HEK293 (cell line): ENCODE data around the gene SLF2.

Experiments used
- GLIS2 ChIP-seq: fragments of 450-650 bp; formaldehyde crosslinking; IDR thresholded peaks from 2 replicates; pipeline ENCODE4 v1.5.1; 2016; ENCODE audit warnings: missing biosample characterization, missing genetic modification characterization
- HIC1 ChIP-seq: fragments of 450-650 bp; formaldehyde crosslinking; IDR thresholded peaks from 2 replicates; pipeline ENCODE4 v1.5.1; 2016; ENCODE audit warnings: missing biosample characterization, missing genetic modification characterization
- IKZF3 ChIP-seq: fragments of 450-650 bp; IDR thresholded peaks from 2 replicates; pipeline ENCODE4 v1.5.0; 2018; ENCODE audit warnings: missing biosample characterization, mild to moderate bottlenecking, missing genetic modification characterization, moderate library complexity
- KLF1 ChIP-seq: fragments of 450-650 bp; formaldehyde crosslinking; IDR thresholded peaks from 2 replicates; pipeline ENCODE4 v1.5.1; 2016; ENCODE audit warnings: missing biosample characterization, missing genetic modification characterization
- KLF16 ChIP-seq: fragments of 450-650 bp; formaldehyde crosslinking; IDR thresholded peaks from 2 replicates; pipeline ENCODE4 v1.5.1; 2017; ENCODE audit warnings: missing biosample characterization, missing genetic modification characterization
- KLF9 ChIP-seq: fragments of 450-650 bp; formaldehyde crosslinking; IDR thresholded peaks from 2 replicates; pipeline ENCODE4 v1.5.1; 2016; ENCODE audit warnings: missing biosample characterization, missing genetic modification characterization, low read depth
- OVOL3 ChIP-seq: fragments of 450-650 bp; formaldehyde crosslinking; IDR thresholded peaks from 2 replicates; pipeline ENCODE4 v1.5.1; 2016; ENCODE audit warnings: missing biosample characterization, missing genetic modification characterization
- TRIM28 ChIP-seq: IDR thresholded peaks from 2 replicates; pipeline ENCODE4 v1.6.1; 2011; ENCODE audit warnings: low read length, control low read depth, borderline replicate concordance
- ZBTB8A ChIP-seq: fragments of 450-650 bp; formaldehyde crosslinking; IDR thresholded peaks from 2 replicates; pipeline ENCODE4 v1.5.1; 2016; ENCODE audit warnings: missing biosample characterization, missing genetic modification characterization
- ZEB2 ChIP-seq: fragments of 450-650 bp; formaldehyde crosslinking; IDR thresholded peaks from 2 replicates; pipeline ENCODE4 v1.5.1; 2016; ENCODE audit warnings: missing biosample characterization, missing genetic modification characterization
- ZNF10 ChIP-seq: fragments of 450-650 bp; formaldehyde crosslinking; IDR thresholded peaks from 2 replicates; pipeline ENCODE4 v1.5.1; 2017; ENCODE audit warnings: missing biosample characterization, missing genetic modification characterization
- ZNF174 ChIP-seq: fragments of 450-650 bp; formaldehyde crosslinking; IDR thresholded peaks from 2 replicates; pipeline ENCODE4 v1.5.0; 2017; ENCODE audit warnings: missing biosample characterization, mild to moderate bottlenecking, missing genetic modification characterization
- ZNF184 ChIP-seq: fragments of 450-650 bp; IDR thresholded peaks from 2 replicates; pipeline ENCODE4 v1.5.1; 2018; ENCODE audit warnings: missing biosample characterization, mild to moderate bottlenecking, missing genetic modification characterization
- ZNF221 ChIP-seq: fragments of 450-650 bp; formaldehyde crosslinking; IDR thresholded peaks from 2 replicates; pipeline ENCODE4 v1.5.1; 2017; ENCODE audit warnings: missing biosample characterization, missing genetic modification characterization, borderline replicate concordance
- ZNF24 ChIP-seq: fragments of 450-650 bp; formaldehyde crosslinking; IDR thresholded peaks from 2 replicates; pipeline ENCODE4 v1.5.1; 2016; ENCODE audit warnings: missing biosample characterization, missing genetic modification characterization
- ZNF324 ChIP-seq: fragments of 450-650 bp; formaldehyde crosslinking; IDR thresholded peaks from 2 replicates; pipeline ENCODE4 v1.5.1; 2016; ENCODE audit warnings: missing biosample characterization, missing genetic modification characterization
- ZNF341 ChIP-seq: fragments of 450-650 bp; formaldehyde crosslinking; IDR thresholded peaks from 2 replicates; pipeline ENCODE4; 2016; ENCODE audit warnings: low read depth, missing biosample characterization, missing genetic modification characterization
- ZNF580 ChIP-seq: fragments of 450-650 bp; formaldehyde crosslinking; IDR thresholded peaks from 2 replicates; pipeline ENCODE4 v1.5.1; 2016; ENCODE audit warnings: missing biosample characterization, missing genetic modification characterization
- ZNF626 ChIP-seq: fragments of 450-650 bp; sonication (Bioruptor Pico); formaldehyde crosslinking; IDR thresholded peaks from 2 replicates; pipeline ENCODE4 v1.5.1; 2018; ENCODE audit warnings: missing biosample characterization, missing genetic modification characterization, inconsistent platforms
- ZNF629 ChIP-seq: fragments of 450-650 bp; formaldehyde crosslinking; IDR thresholded peaks from 2 replicates; pipeline ENCODE4 v1.5.1; 2017; ENCODE audit warnings: missing biosample characterization, missing genetic modification characterization
- ZNF654 ChIP-seq: fragments of 450-650 bp; formaldehyde crosslinking; IDR thresholded peaks from 2 replicates; pipeline ENCODE4 v1.5.1; 2016; ENCODE audit warnings: low read depth, missing biosample characterization, missing genetic modification characterization
- ZNF660 ChIP-seq: fragments of 450-650 bp; IDR thresholded peaks from 2 replicates; pipeline ENCODE4 v1.5.1; 2018; ENCODE audit warnings: missing biosample characterization, mild to moderate bottlenecking, missing genetic modification characterization
- ZSCAN30 ChIP-seq: fragments of 450-650 bp; IDR thresholded peaks from 2 replicates; pipeline ENCODE4 v1.5.1; 2018; ENCODE audit warnings: missing biosample characterization, mild to moderate bottlenecking, missing genetic modification characterization, moderate library complexity
- TF ChIP-seq, protein P1 (sequence below): fragments of 450-650 bp; formaldehyde crosslinking; IDR thresholded peaks from 2 replicates; pipeline ENCODE4 v1.5.1; 2016; ENCODE audit warnings: missing biosample characterization, missing genetic modification characterization
- TF ChIP-seq, protein P2 (sequence below): fragments of 450-650 bp; formaldehyde crosslinking; IDR thresholded peaks from 2 replicates; pipeline ENCODE4 v1.5.1; 2016; ENCODE audit warnings: missing biosample characterization, missing genetic modification characterization
- TF ChIP-seq, protein P3 (sequence below): fragments of 450-650 bp; formaldehyde crosslinking; IDR thresholded peaks from 2 replicates; pipeline ENCODE4 v1.5.1; 2016; ENCODE audit warnings: missing biosample characterization, missing genetic modification characterization
- TF ChIP-seq, protein P4 (sequence below): fragments of 450-650 bp; formaldehyde crosslinking; IDR thresholded peaks from 2 replicates; pipeline ENCODE4 v1.5.1; 2016; ENCODE audit warnings: missing biosample characterization, missing genetic modification characterization

Gene SLF2

DNA sequence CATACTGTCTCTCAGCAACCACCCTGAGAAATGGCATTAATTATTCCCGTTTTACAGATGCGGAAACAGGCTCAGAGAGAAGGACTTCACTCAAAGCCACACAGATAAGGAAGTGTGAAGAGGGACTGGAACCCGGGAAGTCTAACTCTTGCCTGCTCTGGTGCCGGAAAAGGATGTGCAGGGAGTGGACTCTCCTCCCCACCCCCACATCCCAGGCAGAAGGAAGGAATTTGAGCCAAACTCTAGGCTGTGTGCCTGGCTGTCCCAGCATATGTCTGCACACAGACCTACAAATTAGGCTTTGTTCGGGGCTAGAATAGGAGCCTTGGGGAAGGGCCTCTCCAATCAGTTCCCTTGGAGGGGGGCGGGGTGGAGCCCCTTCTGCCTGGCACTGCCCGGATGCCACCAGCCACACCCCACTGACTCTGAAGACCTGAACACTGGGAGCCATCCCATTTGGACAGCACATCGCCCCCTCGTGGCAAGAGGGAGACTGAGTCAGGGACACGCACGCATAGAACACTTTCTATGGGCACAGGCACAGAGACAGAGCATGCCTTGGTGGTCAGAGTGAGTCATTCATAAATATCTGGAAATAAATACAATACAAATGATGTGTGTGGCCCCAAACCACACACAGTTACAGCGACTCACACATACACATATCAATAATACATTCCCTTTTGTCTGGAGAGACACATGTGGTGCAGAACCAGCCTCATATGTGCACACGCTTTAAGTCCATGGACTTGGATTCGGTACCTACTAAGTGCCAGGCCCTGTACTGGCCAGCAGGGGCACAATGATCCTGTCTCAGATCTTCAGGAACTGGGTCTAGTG, 100.0 kb downstream of the SLF2 start (continued):
- TF ChIP-seq ZSCAN30 = 0 out of 2 replicates have a peak, but pooled peaks have one; percentile 58
- TF ChIP-seq, protein P1, sequence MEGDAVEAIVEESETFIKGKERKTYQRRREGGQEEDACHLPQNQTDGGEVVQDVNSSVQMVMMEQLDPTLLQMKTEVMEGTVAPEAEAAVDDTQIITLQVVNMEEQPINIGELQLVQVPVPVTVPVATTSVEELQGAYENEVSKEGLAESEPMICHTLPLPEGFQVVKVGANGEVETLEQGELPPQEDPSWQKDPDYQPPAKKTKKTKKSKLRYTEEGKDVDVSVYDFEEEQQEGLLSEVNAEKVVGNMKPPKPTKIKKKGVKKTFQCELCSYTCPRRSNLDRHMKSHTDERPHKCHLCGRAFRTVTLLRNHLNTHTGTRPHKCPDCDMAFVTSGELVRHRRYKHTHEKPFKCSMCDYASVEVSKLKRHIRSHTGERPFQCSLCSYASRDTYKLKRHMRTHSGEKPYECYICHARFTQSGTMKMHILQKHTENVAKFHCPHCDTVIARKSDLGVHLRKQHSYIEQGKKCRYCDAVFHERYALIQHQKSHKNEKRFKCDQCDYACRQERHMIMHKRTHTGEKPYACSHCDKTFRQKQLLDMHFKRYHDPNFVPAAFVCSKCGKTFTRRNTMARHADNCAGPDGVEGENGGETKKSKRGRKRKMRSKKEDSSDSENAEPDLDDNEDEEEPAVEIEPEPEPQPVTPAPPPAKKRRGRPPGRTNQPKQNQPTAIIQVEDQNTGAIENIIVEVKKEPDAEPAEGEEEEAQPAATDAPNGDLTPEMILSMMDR = peak; percentile 98
- TF ChIP-seq, protein P2, sequence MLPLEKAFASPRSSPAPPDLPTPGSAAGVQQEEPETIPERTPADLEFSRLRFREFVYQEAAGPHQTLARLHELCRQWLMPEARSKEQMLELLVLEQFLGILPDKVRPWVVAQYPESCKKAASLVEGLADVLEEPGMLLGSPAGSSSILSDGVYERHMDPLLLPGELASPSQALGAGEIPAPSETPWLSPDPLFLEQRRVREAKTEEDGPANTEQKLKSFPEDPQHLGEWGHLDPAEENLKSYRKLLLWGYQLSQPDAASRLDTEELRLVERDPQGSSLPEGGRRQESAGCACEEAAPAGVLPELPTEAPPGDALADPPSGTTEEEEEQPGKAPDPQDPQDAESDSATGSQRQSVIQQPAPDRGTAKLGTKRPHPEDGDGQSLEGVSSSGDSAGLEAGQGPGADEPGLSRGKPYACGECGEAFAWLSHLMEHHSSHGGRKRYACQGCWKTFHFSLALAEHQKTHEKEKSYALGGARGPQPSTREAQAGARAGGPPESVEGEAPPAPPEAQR (tag by site-specific recombination) = no peak
- TF ChIP-seq HIC1 (tag by site-specific recombination) = peak; percentile 97
- peak; percentile 26; the same call in 1 of the 2 replicates for TF ChIP-seq ZNF629
- TF ChIP-seq ZNF626 (tag by site-specific recombination) = no peak
- no peak for TF ChIP-seq ZNF221
- TF ChIP-seq OVOL3 (tag by site-specific recombination) = no peak
- TF ChIP-seq TRIM28 = 0 out of 2 replicates have a peak, but pooled peaks have one; percentile 72
- TF ChIP-seq ZNF184 (tag by site-specific recombination) = no peak
- 0 out of 2 replicates have a peak, but pooled peaks have one; percentile 17 for TF ChIP-seq ZBTB8A (tag by site-specific recombination)
- TF ChIP-seq, protein P3, sequence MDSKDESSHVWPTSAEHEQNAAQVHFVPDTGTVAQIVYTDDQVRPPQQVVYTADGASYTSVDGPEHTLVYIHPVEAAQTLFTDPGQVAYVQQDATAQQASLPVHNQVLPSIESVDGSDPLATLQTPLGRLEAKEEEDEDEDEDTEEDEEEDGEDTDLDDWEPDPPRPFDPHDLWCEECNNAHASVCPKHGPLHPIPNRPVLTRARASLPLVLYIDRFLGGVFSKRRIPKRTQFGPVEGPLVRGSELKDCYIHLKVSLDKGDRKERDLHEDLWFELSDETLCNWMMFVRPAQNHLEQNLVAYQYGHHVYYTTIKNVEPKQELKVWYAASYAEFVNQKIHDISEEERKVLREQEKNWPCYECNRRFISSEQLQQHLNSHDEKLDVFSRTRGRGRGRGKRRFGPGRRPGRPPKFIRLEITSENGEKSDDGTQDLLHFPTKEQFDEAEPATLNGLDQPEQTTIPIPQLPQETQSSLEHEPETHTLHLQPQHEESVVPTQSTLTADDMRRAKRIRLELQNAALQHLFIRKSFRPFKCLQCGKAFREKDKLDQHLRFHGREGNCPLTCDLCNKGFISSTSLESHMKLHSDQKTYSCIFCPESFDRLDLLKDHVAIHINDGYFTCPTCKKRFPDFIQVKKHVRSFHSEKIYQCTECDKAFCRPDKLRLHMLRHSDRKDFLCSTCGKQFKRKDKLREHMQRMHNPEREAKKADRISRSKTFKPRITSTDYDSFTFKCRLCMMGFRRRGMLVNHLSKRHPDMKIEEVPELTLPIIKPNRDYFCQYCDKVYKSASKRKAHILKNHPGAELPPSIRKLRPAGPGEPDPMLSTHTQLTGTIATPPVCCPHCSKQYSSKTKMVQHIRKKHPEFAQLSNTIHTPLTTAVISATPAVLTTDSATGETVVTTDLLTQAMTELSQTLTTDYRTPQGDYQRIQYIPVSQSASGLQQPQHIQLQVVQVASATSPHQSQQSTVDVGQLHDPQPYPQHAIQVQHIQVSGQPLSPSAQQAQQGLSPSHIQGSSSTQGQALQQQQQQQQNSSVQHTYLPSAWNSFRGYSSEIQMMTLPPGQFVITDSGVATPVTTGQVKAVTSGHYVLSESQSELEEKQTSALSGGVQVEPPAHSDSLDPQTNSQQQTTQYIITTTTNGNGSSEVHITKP (tag by site-specific recombination) = peak; percentile 50; the same call in 1 of the 2 replicates
- TF ChIP-seq, protein P4, sequence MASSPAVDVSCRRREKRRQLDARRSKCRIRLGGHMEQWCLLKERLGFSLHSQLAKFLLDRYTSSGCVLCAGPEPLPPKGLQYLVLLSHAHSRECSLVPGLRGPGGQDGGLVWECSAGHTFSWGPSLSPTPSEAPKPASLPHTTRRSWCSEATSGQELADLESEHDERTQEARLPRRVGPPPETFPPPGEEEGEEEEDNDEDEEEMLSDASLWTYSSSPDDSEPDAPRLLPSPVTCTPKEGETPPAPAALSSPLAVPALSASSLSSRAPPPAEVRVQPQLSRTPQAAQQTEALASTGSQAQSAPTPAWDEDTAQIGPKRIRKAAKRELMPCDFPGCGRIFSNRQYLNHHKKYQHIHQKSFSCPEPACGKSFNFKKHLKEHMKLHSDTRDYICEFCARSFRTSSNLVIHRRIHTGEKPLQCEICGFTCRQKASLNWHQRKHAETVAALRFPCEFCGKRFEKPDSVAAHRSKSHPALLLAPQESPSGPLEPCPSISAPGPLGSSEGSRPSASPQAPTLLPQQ (tag by site-specific recombination) = 0 out of 2 replicates have a peak, but pooled peaks have one; percentile 25
- peak; percentile 51; the same call in 1 of the 2 replicates for TF ChIP-seq GLIS2
- TF ChIP-seq ZNF174 = no peak
- peak; percentile 58; the same call in 1 of the 2 replicates for TF ChIP-seq ZNF660 (tag by site-specific recombination)
- TF ChIP-seq ZNF24 (tag by site-specific recombination) = no peak
- TF ChIP-seq ZNF341 = peak; percentile 90
- TF ChIP-seq ZNF324 (tag by site-specific recombination) = no peak
- peak; percentile 71 for TF ChIP-seq ZNF654 (tag by site-specific recombination)
- TF ChIP-seq KLF16 = peak; percentile 60; the same call in 1 of the 2 replicates
- TF ChIP-seq IKZF3 (tag by site-specific recombination) = peak; percentile 33; the same call in 1 of the 2 replicates
- peak; percentile 70; the same call in 1 of the 2 replicates for TF ChIP-seq ZEB2
- TF ChIP-seq KLF1 (tag by site-specific recombination) = 0 out of 2 replicates have a peak, but pooled peaks have one; percentile 48
- TF ChIP-seq ZNF580 (tag by site-specific recombination) = peak; percentile 25; the same call in 1 of the 2 replicates
- no peak; the same call in 1 of the 2 replicates for TF ChIP-seq ZNF10 (tag by site-specific recombination)
- peak; percentile 65; the same call in 1 of the 2 replicates for TF ChIP-seq KLF9 (tag by site-specific recombination)
